Gastrocnemius medialis (tissue), 4 donors: Measurements from ENCODE around the gene FLT4.

Experiments used
- POLR2A ChIP-seq, 2 donors: fragments of 450-650 bp; IDR thresholded peaks; one replicate each; pipeline ENCODE4 v1.6.1; 2017; ENCODE audit warnings: antibody characterized with exemption in 2 of 2, mild to moderate bottlenecking in 2 of 2, moderate library complexity in 2 of 2
- TF ChIP-seq, protein P1 (sequence below), 5 experiments: fragments of 450-650 bp in 3 of 5; fragments of 200-600 bp in 2 of 5; sonication (generic) in 2 of 5; IDR thresholded peaks in 4 of 5; conservative IDR thresholded peaks in 1 of 5; 1 replicate in 4 of 5; 2 replicates in 1 of 5; pipeline ENCODE4 v1.5.1; 2016 to 2019; ENCODE audit warnings: antibody characterized with exemption in 5 of 5, mild to moderate bottlenecking in 3 of 5, moderate library complexity in 3 of 5

DNA sequence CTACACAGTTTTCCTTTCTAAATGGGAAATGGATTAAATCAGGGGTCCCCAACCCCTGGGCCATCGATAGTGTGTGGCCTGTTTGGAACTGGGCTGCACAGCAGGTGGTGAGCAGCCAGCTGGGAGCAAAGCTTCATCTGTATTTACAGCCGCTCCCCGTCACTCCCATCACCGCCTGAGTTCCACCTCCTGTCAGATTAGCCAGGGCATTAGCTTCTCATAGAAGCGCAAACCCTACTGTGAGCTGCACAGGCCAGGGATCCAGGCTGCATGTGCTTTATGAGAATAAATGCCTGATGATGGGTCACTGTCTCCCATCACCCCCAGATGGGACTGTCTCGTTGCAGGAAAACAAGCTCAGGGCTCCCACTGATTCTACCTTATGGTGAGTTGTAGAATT lies 41.2 kb upstream of the FLT4 start:
- TF ChIP-seq, protein P1, sequence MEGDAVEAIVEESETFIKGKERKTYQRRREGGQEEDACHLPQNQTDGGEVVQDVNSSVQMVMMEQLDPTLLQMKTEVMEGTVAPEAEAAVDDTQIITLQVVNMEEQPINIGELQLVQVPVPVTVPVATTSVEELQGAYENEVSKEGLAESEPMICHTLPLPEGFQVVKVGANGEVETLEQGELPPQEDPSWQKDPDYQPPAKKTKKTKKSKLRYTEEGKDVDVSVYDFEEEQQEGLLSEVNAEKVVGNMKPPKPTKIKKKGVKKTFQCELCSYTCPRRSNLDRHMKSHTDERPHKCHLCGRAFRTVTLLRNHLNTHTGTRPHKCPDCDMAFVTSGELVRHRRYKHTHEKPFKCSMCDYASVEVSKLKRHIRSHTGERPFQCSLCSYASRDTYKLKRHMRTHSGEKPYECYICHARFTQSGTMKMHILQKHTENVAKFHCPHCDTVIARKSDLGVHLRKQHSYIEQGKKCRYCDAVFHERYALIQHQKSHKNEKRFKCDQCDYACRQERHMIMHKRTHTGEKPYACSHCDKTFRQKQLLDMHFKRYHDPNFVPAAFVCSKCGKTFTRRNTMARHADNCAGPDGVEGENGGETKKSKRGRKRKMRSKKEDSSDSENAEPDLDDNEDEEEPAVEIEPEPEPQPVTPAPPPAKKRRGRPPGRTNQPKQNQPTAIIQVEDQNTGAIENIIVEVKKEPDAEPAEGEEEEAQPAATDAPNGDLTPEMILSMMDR (IDR thresholded peaks at IDR 0.05 in 4 of 5, conservative IDR thresholded peaks at IDR 0.05 in 1 of 5) = no peak
- TF ChIP-seq POLR2A (IDR thresholded peaks at IDR 0.05) = no peak
